Measurements from ENCODE around the gene CASQ1.

CASQ1 gene

DNA sequence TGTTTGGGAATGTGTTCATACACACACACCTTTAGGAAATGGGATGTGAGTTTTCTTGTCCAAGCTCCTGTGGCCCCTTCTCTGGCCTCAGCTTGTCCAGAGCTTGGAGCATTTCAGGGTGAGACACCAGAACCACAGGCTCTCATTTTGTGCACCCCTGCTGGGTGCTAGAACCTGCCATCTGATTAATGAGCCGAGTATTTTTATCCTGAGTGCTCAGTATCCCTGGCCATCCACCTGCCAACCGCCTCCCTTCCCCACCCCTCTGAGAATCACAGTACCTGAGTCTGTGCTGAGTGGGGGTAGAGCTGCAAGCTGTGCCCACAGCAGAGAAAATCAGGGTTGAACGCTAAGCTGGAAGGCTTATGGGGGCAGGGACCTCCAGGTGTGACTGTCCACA is 1.4 kb downstream of the CASQ1 start:
- no peaks in the 10 kb centered on the region for H3K36me3 ChIP-seq (ENCODE audit: control insufficient read depth in 2 of 2, insufficient read depth in 1 of 2, low read length in 2 of 2)
- TF ChIP-seq ZNF394 (tag by site-specific recombination; IDR thresholded peaks at IDR 0.05; ENCODE audit: borderline replicate concordance) (no peak), RBAK (tag by site-specific recombination; IDR thresholded peaks at IDR 0.05) (no peak), ZBTB21 (tag by site-specific recombination; IDR thresholded peaks at IDR 0.05) (no peak), ZNF677 (tag by site-specific recombination; IDR thresholded peaks at IDR 0.05) (no peak), ZNF776 (tag by site-specific recombination; IDR thresholded peaks at IDR 0.05; ENCODE audit: borderline replicate concordance) (no peak), FEZF1 (tag by site-specific recombination; IDR thresholded peaks at IDR 0.05) (no peak), ZNF335 (tag by site-specific recombination; conservative IDR thresholded peaks at IDR 0.05) (no peak)
- H3K27ac ChIP-seq (ENCODE audit: extremely low read depth, low read depth, low read length) = no peak overlapping the region
- CTCF ChIA-PET = interaction anchor here (0.7 to 6.7 kb wide), 13 partner anchors 11 to 247 kb away, joined by 3 to 88 read pairs (median 5); partner anchors contain the start of gene PEA15
- H3K9me3 ChIP-seq (ENCODE audit: control insufficient read depth, insufficient read depth, low read depth, low read length) = no peaks in the 10 kb centered on the region
- POLR2A ChIA-PET = interaction anchor here (1.0 to 2.3 kb wide), 2 partner anchors 14 to 28 kb away, joined by 3 to 9 read pairs; no protein-coding TSS in a partner anchor
- no peaks in the 10 kb centered on the region for H3K4me1 ChIP-seq (ENCODE audit: control insufficient read depth, insufficient read depth, low read length)
- H3K4me3 ChIP-seq (ENCODE audit: low read depth, low read length) = no peak overlapping the region

- ChIA-PET CTCF (interaction anchor here (0.6 to 6.7 kb wide), 18 partner anchors 9 to 888 kb away, joined by 3 to 88 read pairs (median 8); partner anchors contain the start of gene PEA15), POLR2A (interaction anchor here (1.0 to 2.3 kb wide), 2 partner anchors 14 to 28 kb away, joined by 3 to 9 read pairs; no protein-coding TSS in a partner anchor)
- no peak for TF ChIP-seq KLF1 (tag by site-specific recombination; IDR thresholded peaks at IDR 0.05)
- peak; percentile 54 for TF ChIP-seq GLIS1 (tag by site-specific recombination; IDR thresholded peaks at IDR 0.05)
- no peaks in the 10 kb centered on the region for H3K36me3 ChIP-seq (ENCODE audit: control insufficient read depth in 2 of 2, insufficient read depth in 1 of 2, low read length in 2 of 2)
- H3K9me3 ChIP-seq (ENCODE audit: control insufficient read depth, insufficient read depth, low read depth, low read length) = no peaks in the 10 kb centered on the region
- H3K4me3 ChIP-seq (ENCODE audit: low read depth, low read length) = no peak overlapping the region
- no peaks in the 10 kb centered on the region for H3K4me1 ChIP-seq (ENCODE audit: control insufficient read depth, insufficient read depth, low read length)
- no peak overlapping the region for H3K27ac ChIP-seq (ENCODE audit: extremely low read depth, low read depth, low read length)
Measured at GRCh38 chr1:160192234-160192633, 1.9 kb downstream of the CASQ1 start.

DNA sequence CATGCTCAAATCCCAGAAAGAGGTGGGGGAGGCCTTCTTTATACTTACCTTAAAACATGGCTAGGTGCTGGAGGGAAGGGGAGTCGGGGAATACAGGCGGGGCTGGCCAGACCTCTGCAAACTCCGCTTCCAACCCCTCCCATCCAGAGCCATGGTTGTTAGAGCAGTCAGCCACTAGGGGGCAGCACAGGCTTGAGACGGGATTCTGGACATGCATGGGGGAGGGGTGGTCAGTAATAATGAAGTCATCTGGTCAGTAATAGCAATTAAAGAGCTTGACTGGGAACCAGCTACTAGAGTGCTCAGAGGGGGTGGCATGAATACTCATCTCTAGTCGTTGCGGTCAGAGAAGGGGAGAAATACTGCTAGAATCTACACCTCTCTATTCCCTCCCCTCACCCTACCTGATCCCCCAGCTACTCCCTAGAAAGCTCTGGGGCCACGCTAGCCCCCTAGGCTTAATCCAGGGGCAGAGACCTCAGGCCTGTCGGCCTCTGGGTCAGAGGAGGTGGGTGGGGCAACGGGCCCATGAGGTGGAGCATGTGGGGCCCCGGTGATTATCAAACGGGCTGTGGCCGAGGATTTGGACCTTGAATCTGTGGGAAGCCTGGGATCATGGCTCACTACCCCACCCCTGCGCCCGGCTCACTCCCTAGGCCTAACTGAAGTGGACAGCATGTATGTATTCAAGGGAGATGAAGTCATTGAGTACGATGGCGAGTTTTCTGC is 2.9 kb downstream of the CASQ1 start:
- Histone ChIP-seq H3K4me1 (ENCODE audit: control insufficient read depth, insufficient read depth, low read length) (no peaks in the 10 kb centered on the region), H3K9me3 (ENCODE audit: control insufficient read depth, insufficient read depth, low read depth, low read length) (no peaks in the 10 kb centered on the region), H3K4me3 (ENCODE audit: low read depth, low read length) (no peak overlapping the region), H3K27ac (ENCODE audit: extremely low read depth, low read depth, low read length) (no peak overlapping the region), H3K36me3 (ENCODE audit: control insufficient read depth in 2 of 2, insufficient read depth in 1 of 2, low read length in 2 of 2) (no peaks in the 10 kb centered on the region)
- ChIA-PET CTCF (interaction anchor here (0.5 to 6.7 kb wide), 58 partner anchors 10 to 865 kb away, joined by 3 to 88 read pairs (median 4); partner anchors contain the start of genes COPA, DCAF8, NCSTN and PEA15), POLR2A (interaction anchor here (0.5 to 2.3 kb wide), 6 partner anchors 8 to 99 kb away, joined by 3 to 9 read pairs (median 4); no protein-coding TSS in a partner anchor)
- TF ChIP-seq, protein P1, sequence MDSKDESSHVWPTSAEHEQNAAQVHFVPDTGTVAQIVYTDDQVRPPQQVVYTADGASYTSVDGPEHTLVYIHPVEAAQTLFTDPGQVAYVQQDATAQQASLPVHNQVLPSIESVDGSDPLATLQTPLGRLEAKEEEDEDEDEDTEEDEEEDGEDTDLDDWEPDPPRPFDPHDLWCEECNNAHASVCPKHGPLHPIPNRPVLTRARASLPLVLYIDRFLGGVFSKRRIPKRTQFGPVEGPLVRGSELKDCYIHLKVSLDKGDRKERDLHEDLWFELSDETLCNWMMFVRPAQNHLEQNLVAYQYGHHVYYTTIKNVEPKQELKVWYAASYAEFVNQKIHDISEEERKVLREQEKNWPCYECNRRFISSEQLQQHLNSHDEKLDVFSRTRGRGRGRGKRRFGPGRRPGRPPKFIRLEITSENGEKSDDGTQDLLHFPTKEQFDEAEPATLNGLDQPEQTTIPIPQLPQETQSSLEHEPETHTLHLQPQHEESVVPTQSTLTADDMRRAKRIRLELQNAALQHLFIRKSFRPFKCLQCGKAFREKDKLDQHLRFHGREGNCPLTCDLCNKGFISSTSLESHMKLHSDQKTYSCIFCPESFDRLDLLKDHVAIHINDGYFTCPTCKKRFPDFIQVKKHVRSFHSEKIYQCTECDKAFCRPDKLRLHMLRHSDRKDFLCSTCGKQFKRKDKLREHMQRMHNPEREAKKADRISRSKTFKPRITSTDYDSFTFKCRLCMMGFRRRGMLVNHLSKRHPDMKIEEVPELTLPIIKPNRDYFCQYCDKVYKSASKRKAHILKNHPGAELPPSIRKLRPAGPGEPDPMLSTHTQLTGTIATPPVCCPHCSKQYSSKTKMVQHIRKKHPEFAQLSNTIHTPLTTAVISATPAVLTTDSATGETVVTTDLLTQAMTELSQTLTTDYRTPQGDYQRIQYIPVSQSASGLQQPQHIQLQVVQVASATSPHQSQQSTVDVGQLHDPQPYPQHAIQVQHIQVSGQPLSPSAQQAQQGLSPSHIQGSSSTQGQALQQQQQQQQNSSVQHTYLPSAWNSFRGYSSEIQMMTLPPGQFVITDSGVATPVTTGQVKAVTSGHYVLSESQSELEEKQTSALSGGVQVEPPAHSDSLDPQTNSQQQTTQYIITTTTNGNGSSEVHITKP (tag by site-specific recombination; IDR thresholded peaks at IDR 0.05) = peak; percentile 82
- TF ChIP-seq ZNF19 (tag by site-specific recombination; IDR thresholded peaks at IDR 0.05; ENCODE audit: low read depth) (no peak), ZFP37 (tag by site-specific recombination; IDR thresholded peaks at IDR 0.05) (peak; percentile 33; the same call in 1 of the 2 replicates), ZNF48 (tag by site-specific recombination; IDR thresholded peaks at IDR 0.05) (no peak), ZBTB17 (tag by site-specific recombination; IDR thresholded peaks at IDR 0.05) (0 out of 2 replicates have a peak, but pooled peaks have one; percentile 33), PRDM6 (tag by site-specific recombination; IDR thresholded peaks at IDR 0.05) (no peak), ZNF2 (tag by site-specific recombination; IDR thresholded peaks at IDR 0.05) (peak; percentile 73), ZNF670 (tag by site-specific recombination; IDR thresholded peaks at IDR 0.05; ENCODE audit: low read depth) (no peak), ZBTB21 (tag by site-specific recombination; IDR thresholded peaks at IDR 0.05) (peak; percentile 43; the same call in 1 of the 2 replicates), ZNF449 (tag by site-specific recombination; IDR thresholded peaks at IDR 0.05) (no peak), ZNF830 (tag by site-specific recombination; IDR thresholded peaks at IDR 0.05; ENCODE audit: low read depth) (no peak), ZNF629 (tag by site-specific recombination; IDR thresholded peaks at IDR 0.05) (peak; percentile 83), FEZF1 (tag by site-specific recombination; IDR thresholded peaks at IDR 0.05) (no peak), ZNF175 (tag by site-specific recombination; IDR thresholded peaks at IDR 0.05) (no peak)
- TF ChIP-seq, protein P2, sequence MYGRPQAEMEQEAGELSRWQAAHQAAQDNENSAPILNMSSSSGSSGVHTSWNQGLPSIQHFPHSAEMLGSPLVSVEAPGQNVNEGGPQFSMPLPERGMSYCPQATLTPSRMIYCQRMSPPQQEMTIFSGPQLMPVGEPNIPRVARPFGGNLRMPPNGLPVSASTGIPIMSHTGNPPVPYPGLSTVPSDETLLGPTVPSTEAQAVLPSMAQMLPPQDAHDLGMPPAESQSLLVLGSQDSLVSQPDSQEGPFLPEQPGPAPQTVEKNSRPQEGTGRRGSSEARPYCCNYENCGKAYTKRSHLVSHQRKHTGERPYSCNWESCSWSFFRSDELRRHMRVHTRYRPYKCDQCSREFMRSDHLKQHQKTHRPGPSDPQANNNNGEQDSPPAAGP (tag by site-specific recombination; IDR thresholded peaks at IDR 0.05) = peak; percentile 70; the same call in 1 of the 2 replicates

Measured in HEK293 (cell line).